HuH-7 (cell line): Measurements from ENCODE around the gene DEUP1.
"Not testable (repeated sequence)": the region's sequence is repeated elsewhere in the genome, so short reads cannot be mapped to it uniquely, and the experiment has no call there.

Source experiments
- DNase-seq: peaks from one replicate; pipeline ENCODE4 v3.0.0; 2011; ENCODE audit warnings: low spot score

DEUP1 gene

GRCh38 chr11:93359396-93359795 lies 28.9 kb downstream of the DEUP1 start:
- DNase-seq, result no peak

- DNase-seq, result no peak
Measured at GRCh38 chr11:93361435-93361834, 30.9 kb downstream of the DEUP1 start.

- no peak for DNase-seq
Measured at GRCh38 chr11:93368022-93368421, 37.5 kb downstream of the DEUP1 start.

- no peak for DNase-seq
Measured at GRCh38 chr11:93370260-93370659, 39.7 kb downstream of the DEUP1 start.

GRCh38 chr11:93389737-93390136 lies 59.2 kb downstream of the DEUP1 start:
- no peak for DNase-seq

GRCh38 chr11:93392867-93393266 lies 62.3 kb downstream of the DEUP1 start:
- DNase-seq, result no peak

DNA sequence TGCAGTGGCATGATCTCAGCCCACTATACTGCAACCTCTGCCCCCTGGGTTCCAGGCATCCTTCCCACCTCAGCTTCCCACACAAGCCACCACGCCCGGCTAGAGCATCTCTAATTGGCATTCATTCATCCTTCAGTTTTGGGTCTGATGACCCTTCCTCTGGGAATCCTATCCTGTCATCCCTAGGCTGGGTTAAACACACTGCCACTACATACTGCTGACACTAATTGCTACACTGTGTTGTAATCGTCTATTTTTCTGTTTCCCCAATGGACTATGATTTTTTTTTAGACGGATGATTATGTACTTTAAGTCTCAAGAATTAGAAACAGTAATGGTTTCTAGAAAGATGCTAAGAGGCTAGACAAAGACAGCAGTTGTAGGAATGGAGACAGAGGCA lies 62.8 kb downstream of the DEUP1 start:
- no peak for DNase-seq

GRCh38 chr11:93394488-93394887 lies 63.9 kb downstream of the DEUP1 start:
- no peak for DNase-seq

GRCh38 chr11:93396316-93396715 lies 65.8 kb downstream of the DEUP1 start:
- DNase-seq, result no peak

DNA sequence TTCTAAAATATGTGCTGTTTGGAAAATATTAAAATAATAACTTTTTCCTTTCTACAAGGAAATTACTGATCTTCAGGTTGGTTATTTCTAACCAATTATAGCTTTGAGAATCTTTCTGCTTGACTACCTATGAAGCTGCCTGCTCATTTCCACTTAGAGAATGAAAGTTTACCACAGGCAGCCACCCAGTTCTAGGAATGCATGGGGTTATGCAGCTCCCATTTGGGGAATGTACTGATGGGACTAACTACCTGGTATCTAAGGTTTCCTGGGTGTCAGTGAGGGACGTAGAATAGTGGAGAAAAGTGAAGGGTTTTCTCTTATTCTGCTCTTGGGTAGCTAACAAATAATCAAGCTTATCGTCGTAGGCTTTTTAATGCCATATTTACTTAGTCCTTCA lies 73.4 kb downstream of the DEUP1 start:
- DNase-seq, result no peak

- DNase-seq, result peak; percentile 3
Measured at GRCh38 chr11:93407777-93408401, 77.3 kb downstream of the DEUP1 start.

GRCh38 chr11:93410441-93410840 lies 79.9 kb downstream of the DEUP1 start:
- DNase-seq, result no peak

DNA sequence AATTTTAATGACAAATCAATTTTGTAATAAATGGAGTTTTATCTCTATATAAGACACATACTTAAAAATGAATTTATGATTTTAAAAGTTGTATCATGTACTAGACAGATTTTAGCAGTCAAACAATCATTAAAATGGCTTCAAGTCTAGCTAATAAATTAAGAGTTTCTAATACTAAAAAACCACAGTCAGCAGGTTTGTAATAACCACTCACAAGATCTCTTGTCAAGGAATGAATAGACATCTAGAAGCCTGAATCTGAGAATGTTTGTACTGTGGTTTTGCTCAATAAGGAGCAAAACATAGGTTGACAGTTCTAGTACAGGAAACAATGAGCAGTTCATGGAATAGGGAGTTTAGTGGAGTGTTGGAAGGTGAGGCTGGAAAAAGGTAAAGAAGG lies 81.2 kb downstream of the DEUP1 start:
- DNase-seq, result no peak

DNA sequence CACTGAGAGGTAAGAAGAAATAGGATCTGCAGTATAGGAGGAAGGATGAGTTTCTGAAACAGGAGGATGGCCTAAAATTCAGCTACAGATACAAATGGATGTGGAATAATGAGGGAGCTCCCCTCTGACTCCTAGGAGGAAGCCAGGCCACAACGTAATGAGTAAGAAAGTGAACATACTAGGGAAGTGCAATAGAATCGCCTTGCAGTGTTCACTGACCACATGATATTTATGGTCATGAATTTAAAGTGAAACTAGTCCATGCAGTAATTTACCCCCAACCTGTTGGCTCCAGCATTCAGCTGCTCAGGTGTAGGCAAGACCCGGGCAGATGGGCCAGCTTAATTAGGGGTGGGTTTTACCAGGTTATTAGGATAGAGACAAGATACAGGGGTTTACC lies 101.7 kb downstream of the DEUP1 start:
- DNase-seq, result no peak

DNA sequence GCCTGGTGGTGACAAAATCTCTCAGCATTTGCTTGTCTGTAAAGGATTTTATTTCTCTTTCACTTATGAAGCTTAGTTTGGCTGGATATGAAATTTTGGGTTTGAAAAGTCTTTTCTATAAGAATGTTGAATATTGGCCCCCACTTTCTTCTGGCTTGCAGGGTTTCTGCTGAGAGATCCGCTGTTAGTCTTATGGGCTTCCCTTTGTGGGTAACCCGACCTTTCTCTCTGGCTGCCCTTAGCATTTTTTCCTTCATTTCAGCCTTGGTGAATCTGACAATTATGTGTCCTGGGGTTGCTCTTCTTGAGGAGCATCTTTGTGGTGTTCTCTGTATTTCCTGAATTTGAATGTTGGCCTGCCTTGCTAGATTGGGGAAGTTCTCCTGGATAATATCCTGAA lies 112.7 kb downstream of the DEUP1 start:
- DNase-seq, result not testable (repeated sequence)

DNA sequence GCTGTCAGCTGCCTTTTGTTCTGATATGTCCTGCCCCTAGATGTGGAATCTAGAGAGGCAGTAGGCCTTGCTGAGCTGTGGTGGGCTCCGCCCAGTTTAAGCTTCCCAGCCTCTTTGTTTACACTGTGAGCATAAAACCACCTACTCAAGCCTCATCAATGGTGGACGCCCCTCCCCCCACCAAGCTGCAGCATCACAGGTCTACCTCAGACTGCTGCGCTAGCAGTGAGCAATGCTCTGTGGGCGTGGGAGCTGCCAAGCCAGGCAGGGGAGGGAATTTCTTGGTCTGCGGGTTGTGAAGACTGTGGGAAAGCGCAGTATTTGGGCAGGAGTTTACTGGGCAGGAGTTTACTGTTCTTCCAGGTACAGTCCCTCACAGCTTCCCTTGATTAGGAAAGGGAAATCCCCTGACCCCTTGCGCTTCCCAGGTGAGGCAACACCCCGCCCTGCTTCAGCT lies 114.1 kb downstream of the DEUP1 start:
- no peak for DNase-seq

GRCh38 chr11:93458286-93458685 lies 127.7 kb downstream of the DEUP1 start:
- no peak for DNase-seq

GRCh38 chr11:93463666-93464065 lies 133.1 kb downstream of the DEUP1 start:
- not testable (repeated sequence) for DNase-seq

DNA sequence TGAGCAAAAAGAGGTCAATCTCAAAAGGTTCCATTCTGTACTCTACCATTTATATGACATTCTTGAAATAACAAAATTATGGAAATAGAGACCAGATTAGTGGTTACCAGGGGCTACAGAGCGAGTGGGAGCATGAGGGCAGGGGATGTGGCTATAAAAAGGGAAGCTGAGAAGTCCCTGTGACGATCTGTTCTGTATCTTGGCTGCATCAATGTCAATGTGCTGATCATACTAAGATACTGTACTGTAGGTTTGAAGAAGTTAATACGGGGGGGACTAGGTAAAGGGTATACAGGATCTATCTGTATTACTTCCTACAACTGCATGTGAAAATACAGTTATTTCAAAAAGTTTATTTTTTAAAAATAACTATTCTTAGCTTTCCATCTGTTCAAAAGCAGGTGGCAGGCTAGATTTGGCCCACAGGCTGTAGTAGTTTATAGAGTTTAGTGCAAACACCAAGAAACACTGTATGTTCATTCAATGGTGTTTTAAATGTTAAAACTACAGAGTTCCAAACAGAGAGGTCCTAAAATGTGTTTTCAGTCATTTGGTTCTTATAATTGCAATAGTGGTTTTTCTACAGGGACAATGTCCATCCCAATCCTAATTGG lies 134.5 kb downstream of the DEUP1 start:
- no peak for DNase-seq

- DNase-seq, result no peak
Measured at GRCh38 chr11:93467054-93467453, 136.5 kb downstream of the DEUP1 start.

- DNase-seq, result no peak
Measured at GRCh38 chr11:93468290-93468689, 137.7 kb downstream of the DEUP1 start.

DNA sequence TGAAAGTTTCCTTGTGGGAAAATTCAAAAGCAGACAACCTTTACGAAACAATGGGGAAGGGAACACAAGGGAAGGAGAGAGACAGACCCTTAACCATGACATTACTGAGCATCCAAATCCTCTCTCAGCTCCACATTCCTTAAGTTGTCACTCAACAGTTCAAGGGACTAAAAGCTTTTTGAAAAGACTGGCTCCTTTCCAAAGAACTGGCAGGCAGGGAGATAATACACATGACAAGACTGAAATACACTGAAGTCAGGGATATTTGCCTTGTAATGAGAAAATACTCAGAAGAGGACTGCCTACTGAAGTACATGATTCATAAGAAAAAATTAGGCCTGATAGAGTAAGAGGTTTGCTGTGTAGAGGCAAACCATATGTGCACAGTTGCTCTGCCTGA lies 143.6 kb downstream of the DEUP1 start:
- DNase-seq, result no peak

DNA sequence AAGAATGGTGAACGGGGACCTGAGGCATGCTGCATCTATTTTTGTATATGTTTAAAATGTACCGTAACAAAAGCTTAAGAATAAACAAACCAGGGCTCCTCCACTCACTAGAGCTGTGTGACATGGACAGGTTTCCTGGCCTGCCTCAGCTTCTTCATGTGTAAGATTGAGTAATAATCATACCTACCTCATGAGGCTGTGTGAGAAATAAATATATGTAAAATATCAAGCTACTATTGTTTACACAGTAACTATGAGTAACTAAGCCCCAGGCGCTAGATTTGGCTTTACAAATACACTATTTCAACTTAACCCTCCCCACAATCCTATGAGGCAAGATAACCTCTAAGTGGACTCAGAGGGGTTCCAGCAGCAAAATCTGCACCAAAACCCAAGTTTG lies 146.3 kb downstream of the DEUP1 start:
- no peak for DNase-seq

- no peak for DNase-seq
Measured at GRCh38 chr11:93477684-93478234, 147.2 kb downstream of the DEUP1 start.
